ENCODE results near the gene POU2F3. TPM values are rescaled to one million over a fixed set of nuclear protein-coding genes. Genes with fewer than 3 reads are reported as not detected.
"Not testable (repeated sequence)": the region's sequence is repeated elsewhere in the genome, so short reads cannot be mapped to it uniquely, and the experiment has no call there.

Gene POU2F3
- total RNA-seq, 1 donor from 2014 or later, result not detected

DNA sequence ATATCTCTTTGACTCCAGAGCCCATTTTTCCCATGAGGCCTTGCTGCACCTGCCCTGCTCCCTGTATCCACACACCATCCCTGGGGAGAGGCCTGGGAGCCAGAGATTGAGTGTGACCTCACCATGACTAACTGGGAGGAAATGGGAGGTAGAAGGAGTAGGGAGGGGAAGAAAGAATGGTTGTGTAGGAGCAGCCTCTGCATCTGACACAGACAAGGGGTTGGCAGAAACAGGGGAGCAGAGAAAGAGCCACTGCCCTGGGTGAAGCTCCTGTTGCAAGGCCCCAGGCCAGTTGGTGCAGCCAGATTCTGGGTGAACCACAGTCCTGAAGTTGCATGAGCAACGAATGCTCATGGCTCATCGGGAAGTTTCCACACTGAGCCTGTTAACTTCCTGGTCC, 32.4 kb downstream of the POU2F3 start:
- DNase-seq (ENCODE audit: extremely low spot score, unreplicated experiment), result no peak
- H3K27ac Mint-ChIP-seq (ENCODE audit: unreplicated experiment), result no peak overlapping the region
- no peaks in the 10 kb centered on the region for H3K4me1 Mint-ChIP-seq (ENCODE audit: unreplicated experiment)
- H3K9me3 Mint-ChIP-seq (ENCODE audit: unreplicated experiment), result no peaks in the 10 kb centered on the region
- no peaks in the 10 kb centered on the region for H3K36me3 Mint-ChIP-seq (ENCODE audit: unreplicated experiment)
- no peak for TF ChIP-seq CTCF (IDR thresholded peaks at IDR 0.05)
- H3K27me3 Mint-ChIP-seq (ENCODE audit: unreplicated experiment), result peaks cover 33% of the 10 kb centered on the region
- H3K4me3 Mint-ChIP-seq (ENCODE audit: unreplicated experiment), result no peak overlapping the region

- H3K4me1 Mint-ChIP-seq (ENCODE audit: unreplicated experiment), result no peaks in the 10 kb centered on the region
- no peaks in the 10 kb centered on the region for H3K9me3 Mint-ChIP-seq (ENCODE audit: unreplicated experiment)
- TF ChIP-seq CTCF (IDR thresholded peaks at IDR 0.05), result no peak
- H3K27ac Mint-ChIP-seq (ENCODE audit: unreplicated experiment), result no peak overlapping the region
- no peak overlapping the region for H3K4me3 Mint-ChIP-seq (ENCODE audit: unreplicated experiment)
- H3K36me3 Mint-ChIP-seq (ENCODE audit: unreplicated experiment), result no peaks in the 10 kb centered on the region
- no peak for DNase-seq (ENCODE audit: extremely low spot score, unreplicated experiment)
- peaks cover 35% of the 10 kb centered on the region for H3K27me3 Mint-ChIP-seq (ENCODE audit: unreplicated experiment)
Measured at GRCh38 chr11:120273432-120273831, 33.5 kb downstream of the POU2F3 start.

- not testable (repeated sequence) for DNase-seq (ENCODE audit: extremely low spot score, unreplicated experiment); H3K36me3 Mint-ChIP-seq (ENCODE audit: unreplicated experiment); H3K9me3 Mint-ChIP-seq (ENCODE audit: unreplicated experiment); H3K4me1 Mint-ChIP-seq (ENCODE audit: unreplicated experiment); H3K27ac Mint-ChIP-seq (ENCODE audit: unreplicated experiment); H3K4me3 Mint-ChIP-seq (ENCODE audit: unreplicated experiment)
- H3K27me3 Mint-ChIP-seq (ENCODE audit: unreplicated experiment), result peaks cover 36% of the 10 kb centered on the region
Measured at GRCh38 chr11:120273956-120274355, 34.0 kb downstream of the POU2F3 start.

DNA sequence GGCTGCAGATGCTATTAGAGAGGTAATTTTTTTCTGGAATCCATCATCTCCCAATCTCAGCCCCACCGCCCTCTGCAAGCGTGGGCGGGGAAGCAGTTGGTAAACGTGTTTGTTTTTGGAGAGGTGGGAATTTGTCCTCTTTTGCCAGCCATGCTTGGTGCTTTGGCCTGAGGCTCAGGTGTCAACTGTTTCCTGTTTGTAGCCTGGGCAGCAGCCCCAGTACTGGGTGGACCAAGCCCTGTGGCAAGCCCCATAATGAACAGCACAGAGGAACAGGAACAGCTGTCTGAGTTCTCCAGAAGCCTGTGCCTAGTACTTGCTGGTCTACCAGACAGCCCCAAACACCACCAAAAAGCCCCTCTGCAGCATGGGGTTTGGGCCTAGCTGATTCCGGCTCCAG, 39.6 kb downstream of the POU2F3 start:
- DNase-seq (ENCODE audit: extremely low spot score, unreplicated experiment), result no peak
- Mint-ChIP-seq H3K4me3 (ENCODE audit: unreplicated experiment) (no peak overlapping the region), H3K27me3 (ENCODE audit: unreplicated experiment) (peaks cover 37% of the 10 kb centered on the region), H3K4me1 (ENCODE audit: unreplicated experiment) (peaks cover 6% of the 10 kb centered on the region), H3K9me3 (ENCODE audit: unreplicated experiment) (no peaks in the 10 kb centered on the region), H3K36me3 (ENCODE audit: unreplicated experiment) (no peaks in the 10 kb centered on the region), H3K27ac (ENCODE audit: unreplicated experiment) (no peak overlapping the region)
- no peak for TF ChIP-seq CTCF (IDR thresholded peaks at IDR 0.05)

- peaks cover 6% of the 10 kb centered on the region for H3K4me1 Mint-ChIP-seq (ENCODE audit: unreplicated experiment)
- DNase-seq (ENCODE audit: extremely low spot score, unreplicated experiment), result no peak
- H3K27ac Mint-ChIP-seq (ENCODE audit: unreplicated experiment), result no peak overlapping the region
- peaks cover 28% of the 10 kb centered on the region for H3K27me3 Mint-ChIP-seq (ENCODE audit: unreplicated experiment)
- no peaks in the 10 kb centered on the region for H3K9me3 Mint-ChIP-seq (ENCODE audit: unreplicated experiment)
- TF ChIP-seq CTCF (IDR thresholded peaks at IDR 0.05), result no peak
- H3K4me3 Mint-ChIP-seq (ENCODE audit: unreplicated experiment), result no peak overlapping the region
- no peaks in the 10 kb centered on the region for H3K36me3 Mint-ChIP-seq (ENCODE audit: unreplicated experiment)
Measured at GRCh38 chr11:120280600-120281051, 40.7 kb downstream of the POU2F3 start.
